H1 (cell line): Measurements from ENCODE around the gene SCN8A. TPM values are rescaled to one million over a fixed set of nuclear protein-coding genes. Genes with fewer than 3 reads are reported as not detected.

ENCODE experiments used
- BACH1 ChIP-seq: IDR thresholded peaks from 2 replicates; pipeline ENCODE4 v1.6.1; 2012; ENCODE audit warnings: low read length, improper control_type of control experiment
- CHD7 ChIP-seq: fragments of 300-600 bp; sonication (generic); IDR thresholded peaks from 2 replicates; pipeline ENCODE4 v1.7.1; 2012; ENCODE audit warnings: low read length, moderate library complexity, mild to moderate bottlenecking, inconsistent platforms; ENCODE audit not compliant: insufficient replicate concordance
- MAFK ChIP-seq: IDR thresholded peaks from 2 replicates; pipeline ENCODE4 v1.6.1; 2012; ENCODE audit warnings: low read depth, mild to moderate bottlenecking, improper control_type of control experiment, low read length
- PHF8 ChIP-seq: fragments of 200-600 bp; sonication (generic); conservative IDR thresholded peaks from 2 replicates; pipeline ENCODE4 v1.7.1; 2012; ENCODE audit warnings: low read depth, mild to moderate bottlenecking, inconsistent platforms, low read length, moderate library complexity
- SAP30 ChIP-seq: fragments of 300-600 bp; sonication (generic); IDR thresholded peaks from 2 replicates; pipeline ENCODE4 v1.7.1; 2012; ENCODE audit warnings: low read length, moderate library complexity, mild to moderate bottlenecking, inconsistent platforms; ENCODE audit not compliant: insufficient read depth, insufficient replicate concordance
- TEAD4 ChIP-seq: IDR thresholded peaks from 2 replicates; pipeline ENCODE4 v1.6.1; 2012; ENCODE audit warnings: low read depth, low read length, inconsistent platforms, mixed read lengths
- polyA plus RNA-seq, 7 experiments: library from polyadenylated mRNA; depleted of rRNA in 3 of 7; stranded (reverse) in 5 of 7; unstranded in 2 of 7; fragments of >200 nt in 5 of 7; fragments of 200-250 nt in 2 of 7; gene quantifications; 1 replicate in 5 of 7; 2 replicates in 1 of 7; 4 replicates in 1 of 7; pipeline versions ENCODE4 v1.2.1 to v1.2.3, GENCODE V29; 2011 to 2013; ENCODE audit warnings: missing spikeins in 2 of 7, mixed read lengths in 2 of 7
- total RNA-seq: library from RNA; stranded (reverse); fragmentation: NEBNext Ultra II Directional; extraction: Animal tissue kit (Norgen Biotek cat#: 25700); gene quantifications from 2 replicates; pipeline ENCODE4 v1.2.1, GENCODE V29; 2021

The SCN8A gene
- total and polyA plus RNA-seq, 2 of the 8 experiments (the other 6 are each of a cell fraction or from before 2014, with no cell fraction given) = 6.3 to 10.7 TPM

GRCh38 chr12:51801027-51801426 is 210.0 kb downstream of the SCN8A start (continued):
- TF ChIP-seq CHD7 = no peak
- TF ChIP-seq MAFK = no peak
- TF ChIP-seq BACH1 = no peak
- TF ChIP-seq TEAD4 = no peak
- no peak for TF ChIP-seq PHF8
- no peak for TF ChIP-seq SAP30
